ENCODE results near the gene SAMM50.

The SAMM50 gene

GRCh38 chr22:44029069-44029468 is 73.8 kb downstream of the SAMM50 start:
- Histone ChIP-seq H3K27me3 (ENCODE audit: control insufficient read depth in 1 of 2, insufficient read depth in 1 of 2, low read length in 2 of 2) (no peaks in the 10 kb centered on the region), H3K18ac (ENCODE audit: low read depth in 1 of 2, low read length in 2 of 2) (no peak overlapping the region), H4K8ac (ENCODE audit: low read length) (no peak overlapping the region), H2AK5ac (ENCODE audit: low read length, severe bottlenecking) (no peak overlapping the region), H3K27ac (ENCODE audit: low read length, poor library complexity, severe bottlenecking) (no peak overlapping the region), H4K91ac (ENCODE audit: low read length) (no peak overlapping the region), H3K4me3 (ENCODE audit: insufficient read depth in 1 of 2, low read depth in 1 of 2, low read length in 2 of 2) (no peak overlapping the region), H3K36me3 (ENCODE audit: control insufficient read depth in 1 of 2, insufficient read depth in 2 of 2, low read depth in 1 of 2, low read length in 2 of 2) (no peaks in the 10 kb centered on the region), H2BK5ac (ENCODE audit: low read depth, low read length, poor library complexity, severe bottlenecking) (no peak overlapping the region), H2BK15ac (ENCODE audit: low read depth, poor library complexity, severe bottlenecking) (no peak overlapping the region), H2AFZ (ENCODE audit: low read depth, low read length) (no peak overlapping the region), H3K23ac (ENCODE audit: low read length in 2 of 2) (no peak overlapping the region), H3K4me1 (ENCODE audit: control insufficient read depth, insufficient read depth, low read depth, low read length) (peaks cover 6% of the 10 kb centered on the region), H2BK120ac (ENCODE audit: low read depth, low read length) (no peak overlapping the region), H3K9ac (ENCODE audit: low read length) (no peak overlapping the region), H2BK12ac (ENCODE audit: low read length in 2 of 2) (no peak overlapping the region), H3K79me1 (replicated peaks; ENCODE audit: low read length, poor library complexity, severe bottlenecking) (peaks cover 13% of the 10 kb centered on the region), H3K14ac (ENCODE audit: low read length in 2 of 2) (no peak overlapping the region), H3K4ac (ENCODE audit: low read depth in 1 of 2, low read length in 2 of 2) (no peak overlapping the region), H3K9me3 (ENCODE audit: control insufficient read depth, low read length) (no peaks in the 10 kb centered on the region), H3K4me2 (ENCODE audit: low read length, poor library complexity, severe bottlenecking) (no peak overlapping the region)
- no peak for DNase-seq
- WGBS, result 97% methylated on average over 3 of the region's 4 CpGs

- WGBS, result 96% methylated on average over 18 of the region's 18 CpGs
- H3K79me1 ChIP-seq (replicated peaks; ENCODE audit: low read length, poor library complexity, severe bottlenecking), result peaks cover 11% of the 10 kb centered on the region
- H3K9me3 ChIP-seq (ENCODE audit: control insufficient read depth, low read length), result no peaks in the 10 kb centered on the region
These were observed 74.9 kb downstream of the SAMM50 start for GRCh38 chr22:44030051-44030701.

DNA sequence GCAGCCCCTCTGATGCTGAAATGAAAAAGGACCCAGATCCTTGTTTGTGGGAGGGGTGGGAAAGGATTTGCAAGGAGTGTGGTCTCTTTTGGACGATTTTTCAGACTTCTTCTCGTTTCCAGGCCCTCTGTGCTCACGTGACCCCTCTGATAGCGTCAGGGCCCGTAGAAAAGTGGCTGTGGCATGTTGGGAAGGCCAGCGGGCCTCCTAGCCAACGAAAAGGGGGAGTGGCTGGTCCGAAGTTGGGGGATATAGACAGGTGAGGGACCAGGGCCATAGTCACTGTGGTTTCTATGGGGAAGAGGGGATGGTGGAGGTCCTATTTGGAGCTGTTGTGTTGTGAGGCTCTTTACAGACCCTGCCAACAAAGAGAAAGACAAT is 75.5 kb downstream of the SAMM50 start:
- Histone ChIP-seq H2AK5ac (ENCODE audit: low read length, severe bottlenecking) (no peak overlapping the region), H4K8ac (ENCODE audit: low read length) (no peak overlapping the region), H2BK12ac (ENCODE audit: low read length in 2 of 2) (no peak overlapping the region), H3K79me1 (replicated peaks; ENCODE audit: low read length, poor library complexity, severe bottlenecking) (peaks cover 11% of the 10 kb centered on the region), H3K4me3 (ENCODE audit: insufficient read depth in 1 of 2, low read depth in 1 of 2, low read length in 2 of 2) (no peak overlapping the region), H3K27ac (ENCODE audit: low read length, poor library complexity, severe bottlenecking) (no peak overlapping the region), H2BK15ac (ENCODE audit: low read depth, poor library complexity, severe bottlenecking) (no peak overlapping the region), H3K23ac (ENCODE audit: low read length in 2 of 2) (no peak overlapping the region), H2BK120ac (ENCODE audit: low read depth, low read length) (no peak overlapping the region), H3K18ac (ENCODE audit: low read depth in 1 of 2, low read length in 2 of 2) (no peak overlapping the region), H3K9me3 (ENCODE audit: control insufficient read depth, low read length) (no peaks in the 10 kb centered on the region), H3K14ac (ENCODE audit: low read length in 2 of 2) (no peak overlapping the region), H3K4me2 (ENCODE audit: low read length, poor library complexity, severe bottlenecking) (no peak overlapping the region), H3K36me3 (ENCODE audit: control insufficient read depth in 1 of 2, insufficient read depth in 2 of 2, low read depth in 1 of 2, low read length in 2 of 2) (no peaks in the 10 kb centered on the region), H3K4me1 (ENCODE audit: control insufficient read depth, insufficient read depth, low read depth, low read length) (peaks cover 2% of the 10 kb centered on the region), H3K9ac (ENCODE audit: low read length) (no peak overlapping the region), H3K4ac (ENCODE audit: low read depth in 1 of 2, low read length in 2 of 2) (peak overlapping the region in 1 of 2 experiments; percentile 35), H3K27me3 (ENCODE audit: control insufficient read depth in 1 of 2, insufficient read depth in 1 of 2, low read length in 2 of 2) (no peaks in the 10 kb centered on the region), H4K91ac (ENCODE audit: low read length) (no peak overlapping the region), H2BK5ac (ENCODE audit: low read depth, low read length, poor library complexity, severe bottlenecking) (no peak overlapping the region), H2AFZ (ENCODE audit: low read depth, low read length) (no peak overlapping the region)
- DNase-seq, result no peak
- WGBS, result 97% methylated on average over 8 of the region's 8 CpGs

More at GRCh38 chr22:44030051-44030701, 74.9 kb downstream of the SAMM50 start:
- H2BK12ac ChIP-seq (ENCODE audit: low read length in 2 of 2), result no peak overlapping the region
- no peak overlapping the region for H3K4me3 ChIP-seq (ENCODE audit: insufficient read depth in 1 of 2, low read depth in 1 of 2, low read length in 2 of 2)
- no peak overlapping the region for H2BK120ac ChIP-seq (ENCODE audit: low read depth, low read length)
- peak overlapping the region; percentile 65 for H4K8ac ChIP-seq (ENCODE audit: low read length)
- no peak overlapping the region for H3K4me2 ChIP-seq (ENCODE audit: low read length, poor library complexity, severe bottlenecking)
- no peak overlapping the region for H3K18ac ChIP-seq (ENCODE audit: low read depth in 1 of 2, low read length in 2 of 2)
- H2BK5ac ChIP-seq (ENCODE audit: low read depth, low read length, poor library complexity, severe bottlenecking), result no peak overlapping the region
- no peak overlapping the region for H3K9ac ChIP-seq (ENCODE audit: low read length)
- no peak overlapping the region for H3K23ac ChIP-seq (ENCODE audit: low read length in 2 of 2)
- no peak overlapping the region for H2AK5ac ChIP-seq (ENCODE audit: low read length, severe bottlenecking)
- H3K14ac ChIP-seq (ENCODE audit: low read length in 2 of 2), result no peak overlapping the region
- H2BK15ac ChIP-seq (ENCODE audit: low read depth, poor library complexity, severe bottlenecking), result no peak overlapping the region
- peak overlapping the region in 1 of 2 experiments; percentile 35 for H3K4ac ChIP-seq (ENCODE audit: low read depth in 1 of 2, low read length in 2 of 2)
- H3K36me3 ChIP-seq (ENCODE audit: control insufficient read depth in 1 of 2, insufficient read depth in 2 of 2, low read depth in 1 of 2, low read length in 2 of 2), result no peaks in the 10 kb centered on the region
- H3K4me1 ChIP-seq (ENCODE audit: control insufficient read depth, insufficient read depth, low read depth, low read length), result peaks cover 3% of the 10 kb centered on the region
- no peak overlapping the region for H4K91ac ChIP-seq (ENCODE audit: low read length)
- H2AFZ ChIP-seq (ENCODE audit: low read depth, low read length), result no peak overlapping the region
- no peak for DNase-seq
- no peaks in the 10 kb centered on the region for H3K27me3 ChIP-seq (ENCODE audit: control insufficient read depth in 1 of 2, insufficient read depth in 1 of 2, low read length in 2 of 2)
- H3K27ac ChIP-seq (ENCODE audit: low read length, poor library complexity, severe bottlenecking), result no peak overlapping the region

- H2BK5ac ChIP-seq (ENCODE audit: low read depth, low read length, poor library complexity, severe bottlenecking), result no peak overlapping the region
- H2BK15ac ChIP-seq (ENCODE audit: low read depth, poor library complexity, severe bottlenecking), result no peak overlapping the region
- H3K23ac ChIP-seq (ENCODE audit: low read length in 2 of 2), result no peak overlapping the region
- H3K36me3 ChIP-seq (ENCODE audit: control insufficient read depth in 1 of 2, insufficient read depth in 2 of 2, low read depth in 1 of 2, low read length in 2 of 2), result no peaks in the 10 kb centered on the region
- H4K8ac ChIP-seq (ENCODE audit: low read length), result no peak overlapping the region
- no peaks in the 10 kb centered on the region for H3K4me1 ChIP-seq (ENCODE audit: control insufficient read depth, insufficient read depth, low read depth, low read length)
- H3K4me3 ChIP-seq (ENCODE audit: insufficient read depth in 1 of 2, low read depth in 1 of 2, low read length in 2 of 2), result no peak overlapping the region
- no peak overlapping the region for H2AFZ ChIP-seq (ENCODE audit: low read depth, low read length)
- H3K4ac ChIP-seq (ENCODE audit: low read depth in 1 of 2, low read length in 2 of 2), result no peak overlapping the region
- no peak overlapping the region for H3K9ac ChIP-seq (ENCODE audit: low read length)
- no peaks in the 10 kb centered on the region for H3K27me3 ChIP-seq (ENCODE audit: control insufficient read depth in 1 of 2, insufficient read depth in 1 of 2, low read length in 2 of 2)
- no peaks in the 10 kb centered on the region for H3K9me3 ChIP-seq (ENCODE audit: control insufficient read depth, low read length)
- H3K27ac ChIP-seq (ENCODE audit: low read length, poor library complexity, severe bottlenecking), result no peak overlapping the region
- DNase-seq, result no peak
- no peak overlapping the region for H3K14ac ChIP-seq (ENCODE audit: low read length in 2 of 2)
- no peak overlapping the region for H3K18ac ChIP-seq (ENCODE audit: low read depth in 1 of 2, low read length in 2 of 2)
- H3K79me1 ChIP-seq (replicated peaks; ENCODE audit: low read length, poor library complexity, severe bottlenecking), result peaks cover 11% of the 10 kb centered on the region
- no peak overlapping the region for H2AK5ac ChIP-seq (ENCODE audit: low read length, severe bottlenecking)
- H3K4me2 ChIP-seq (ENCODE audit: low read length, poor library complexity, severe bottlenecking), result no peak overlapping the region
- no peak overlapping the region for H4K91ac ChIP-seq (ENCODE audit: low read length)
- H2BK120ac ChIP-seq (ENCODE audit: low read depth, low read length), result no peak overlapping the region
- no peak overlapping the region for H2BK12ac ChIP-seq (ENCODE audit: low read length in 2 of 2)
- WGBS, result 73% methylated on average over 19 of the region's 21 CpGs
These were observed 76.1 kb downstream of the SAMM50 start for GRCh38 chr22:44031158-44031952.

All from mesenchymal stem cell (in vitro differentiated cells and primary cell).